H1 (cell line): Measurements from ENCODE around the gene NAP1L3. TPM values are rescaled to one million over a fixed set of nuclear protein-coding genes. Genes with fewer than 3 reads are reported as not detected.

Experiments
- CTCF ChIA-PET: fragments of 300-600 bp; sonication (Branson Sonifier 250); formaldehyde crosslinking; loops from one replicate; lab custom pipeline; 2021; ENCODE audit not compliant: partially characterized antibody; lab: Charles Lee
- POLR2A ChIA-PET: fragments of 300-600 bp; sonication (Branson Sonifier 250); formaldehyde crosslinking; loops from one replicate; lab custom pipeline; 2021; ENCODE audit warnings: inconsistent platforms; ENCODE audit not compliant: partially characterized antibody; lab: Charles Lee
- DNase-seq, 2 experiments: peaks; one replicate each; pipeline versions ENCODE4 v3.0.0 to v3.0.0-alpha.2; 2010 to 2022; ENCODE audit warnings: low spot score in 2 of 2, low read depth in 1 of 2, mixed read lengths in 1 of 2
- FAIRE-seq: peaks from 2 replicates; lab custom pipeline; 2011; peaks lifted over from hg19 to GRCh38; lab: Jason Lieb, UNC
- H2AFZ ChIP-seq: 2 replicates; pipeline ENCODE4 v1.8.1; 2012; ENCODE audit warnings: low read length, inconsistent platforms
- H2AK5ac ChIP-seq: 2 replicates; pipeline ENCODE4 v1.6.1; 2013; ENCODE audit warnings: low read depth, low read length
- H2BK120ac ChIP-seq: replicated peaks from 2 replicates; pipeline ENCODE3; 2013; ENCODE audit warnings: low read depth, low read length, inconsistent platforms
- H2BK12ac ChIP-seq: 2 replicates; pipeline ENCODE4 v1.6.1; 2013; ENCODE audit warnings: low read depth, low read length
- H2BK15ac ChIP-seq: 2 replicates; pipeline ENCODE4 v1.6.1; 2013; ENCODE audit warnings: low read length
- H2BK20ac ChIP-seq: 2 replicates; pipeline ENCODE4 v1.6.1; 2013; ENCODE audit warnings: low read length
- H2BK5ac ChIP-seq: 2 replicates; pipeline ENCODE4 v1.6.1; 2013; ENCODE audit warnings: low read depth, low read length
- H3K14ac ChIP-seq: 2 replicates; pipeline ENCODE4 v1.6.1; 2013; ENCODE audit warnings: inconsistent platforms; ENCODE audit not compliant: insufficient read length
- H3K18ac ChIP-seq: 2 replicates; pipeline ENCODE4 v1.6.1; 2013; ENCODE audit warnings: low read length; ENCODE audit errors: extremely low read depth
- H3K23ac ChIP-seq: 2 replicates; pipeline ENCODE4 v1.6.1; 2013; ENCODE audit warnings: inconsistent platforms; ENCODE audit not compliant: insufficient read length
- H3K23me2 ChIP-seq: 2 replicates; pipeline ENCODE4 v1.6.1; 2013; ENCODE audit warnings: low read depth, low read length
- H3K27ac ChIP-seq: 2 replicates; pipeline ENCODE4 v1.6.1; 2011; ENCODE audit warnings: low read depth, low read length, inconsistent platforms
- H3K27me3 ChIP-seq, 4 experiments: replicated peaks in 1 of 4; 1 replicate in 1 of 4; 2 replicates in 3 of 4; pipeline versions ENCODE4 v1.6.1 to v1.8.1; 2011 to 2013; ENCODE audit warnings: low read length in 3 of 4, mild to moderate bottlenecking in 3 of 4, inconsistent platforms in 2 of 4, mixed read lengths in 2 of 4, moderate library complexity in 1 of 4; ENCODE audit not compliant: control insufficient read depth in 3 of 4, insufficient read depth in 3 of 4; ENCODE audit errors: extremely low read depth in 1 of 4
- H3K36me3 ChIP-seq, 4 experiments: 2 replicates each; pipeline versions ENCODE4 v1.6.1 to v1.8.1; 2011 to 2013; ENCODE audit warnings: mild to moderate bottlenecking in 4 of 4, low read length in 3 of 4, moderate library complexity in 2 of 4, control low read depth in 1 of 4, inconsistent platforms in 1 of 4; ENCODE audit not compliant: insufficient read depth in 4 of 4, control insufficient read depth in 2 of 4
- H3K4ac ChIP-seq: replicated peaks from 2 replicates; pipeline ENCODE3; 2013; ENCODE audit warnings: low read length, low read depth, mixed read lengths, inconsistent platforms; ENCODE audit not compliant: insufficient read length
- H3K4me1 ChIP-seq, 4 experiments: replicated peaks in 1 of 4; 1 replicate in 1 of 4; 2 replicates in 3 of 4; pipeline versions ENCODE4 v1.6.1 to v1.8.1; 2011 to 2013; ENCODE audit warnings: low read length in 3 of 4, inconsistent platforms in 2 of 4, mixed read lengths in 1 of 4; ENCODE audit not compliant: insufficient read depth in 4 of 4, control insufficient read depth in 3 of 4
- H3K4me2 ChIP-seq, 2 experiments: 2 replicates each; pipeline versions ENCODE4 v1.6.1 to v1.8.1; 2011 to 2013; ENCODE audit warnings: low read depth in 2 of 2, low read length in 2 of 2, control low read depth in 1 of 2, inconsistent platforms in 1 of 2, mild to moderate bottlenecking in 1 of 2; ENCODE audit not compliant: insufficient read depth in 1 of 2
- H3K4me3 ChIP-seq, 4 experiments: fragments of 200-600, 300-600 bp in 1 of 4; sonication (generic), shearing (Covaris generic), sonication (Bioruptor Twin) in 1 of 4; 2 replicates each; pipeline versions ENCODE4 v1.5.1 to v1.8.1; 2011 to 2016; ENCODE audit warnings: low read length in 4 of 4, low read depth in 3 of 4, control low read depth in 2 of 4, inconsistent platforms in 2 of 4, mild to moderate bottlenecking in 2 of 4, mixed read lengths in 1 of 4, moderate library complexity in 1 of 4; ENCODE audit not compliant: insufficient read depth in 2 of 4; ENCODE audit errors: extremely low read depth in 1 of 4
- H3K56ac ChIP-seq: replicated peaks from 2 replicates; pipeline ENCODE3; 2013; ENCODE audit warnings: low read depth, mild to moderate bottlenecking, mixed read lengths, low read length, inconsistent platforms; ENCODE audit not compliant: insufficient read length
- H3K79me1 ChIP-seq: 2 replicates; pipeline ENCODE4 v1.6.1; 2013; ENCODE audit warnings: low read depth, low read length, control low read depth
- H3K79me2 ChIP-seq, 2 experiments: 2 replicates each; pipeline versions ENCODE4 v1.6.1 to v1.8.1; 2012 to 2013; ENCODE audit warnings: low read length in 2 of 2, mild to moderate bottlenecking in 2 of 2, inconsistent platforms in 1 of 2; ENCODE audit not compliant: insufficient read depth in 2 of 2, control insufficient read depth in 1 of 2
- H3K9ac ChIP-seq, 4 experiments: replicated peaks in 1 of 4; 1 replicate in 1 of 4; 2 replicates in 3 of 4; pipeline versions ENCODE4 v1.6.1 to v1.8.1; 2011 to 2013; ENCODE audit warnings: low read depth in 3 of 4, low read length in 3 of 4, control low read depth in 2 of 4, mild to moderate bottlenecking in 2 of 4, moderate library complexity in 2 of 4, inconsistent platforms in 1 of 4; ENCODE audit errors: extremely low read depth in 1 of 4
- H3K9me3 ChIP-seq, 2 experiments: 2 replicates each; pipeline versions ENCODE4 v1.6.1 to v1.8.1; 2012 to 2013; ENCODE audit warnings: mild to moderate bottlenecking in 2 of 2, moderate library complexity in 2 of 2, control low read depth in 1 of 2, inconsistent platforms in 1 of 2, low read depth in 1 of 2, low read length in 1 of 2, mixed read lengths in 1 of 2; ENCODE audit not compliant: insufficient read depth in 2 of 2
- H4K20me1 ChIP-seq, 2 experiments: replicated peaks in 1 of 2; 2 replicates each; pipeline versions ENCODE3 to v1.8.1; 2011 to 2013; ENCODE audit warnings: inconsistent platforms in 2 of 2, low read length in 2 of 2, mild to moderate bottlenecking in 1 of 2; ENCODE audit not compliant: insufficient read depth in 2 of 2, control insufficient read depth in 1 of 2
- H4K5ac ChIP-seq: 2 replicates; pipeline ENCODE4 v1.6.1; 2013; ENCODE audit warnings: low read length, low read depth, mixed read lengths, inconsistent platforms; ENCODE audit not compliant: insufficient read length
- H4K8ac ChIP-seq: 2 replicates; pipeline ENCODE4 v1.8.0; 2013; ENCODE audit warnings: mild to moderate bottlenecking, moderate library complexity, low read length, inconsistent platforms; ENCODE audit not compliant: insufficient read depth; ENCODE audit errors: extremely low read depth
- H4K91ac ChIP-seq: replicated peaks from 2 replicates; pipeline ENCODE3; 2013; ENCODE audit warnings: low read length, mixed read lengths, inconsistent platforms; ENCODE audit not compliant: insufficient read length
- CBX5 ChIP-seq: fragments of 300-800, 300-1000 bp; sonication (generic); IDR thresholded peaks from 2 replicates; pipeline ENCODE4 v1.7.1; 2016; ENCODE audit warnings: antibody characterized with exemption, low read length, low read depth
- GABPA ChIP-seq: IDR thresholded peaks from 2 replicates; pipeline ENCODE4 v1.6.1; 2011; ENCODE audit warnings: mild to moderate bottlenecking, low read length, moderate library complexity, borderline replicate concordance; ENCODE audit not compliant: insufficient read depth
- JUND ChIP-seq: IDR thresholded peaks from 2 replicates; pipeline ENCODE4 v1.6.1; 2011; ENCODE audit warnings: mild to moderate bottlenecking, improper control_type of control experiment, low read length
- KDM4A ChIP-seq: IDR thresholded peaks from one replicate; pipeline ENCODE4 v1.7.1; 2012; ENCODE audit warnings: low read depth, mild to moderate bottlenecking, moderate library complexity, low read length, inconsistent platforms; ENCODE audit not compliant: severe bottlenecking
- KDM5A ChIP-seq: fragments of 200-600 bp; IDR thresholded peaks from 2 replicates; pipeline ENCODE4 v1.7.1; 2012; ENCODE audit warnings: mild to moderate bottlenecking, low read length, inconsistent platforms, mixed read lengths
- NRF1 ChIP-seq: IDR thresholded peaks from 2 replicates; pipeline ENCODE4 v1.6.1; 2011; ENCODE audit warnings: mild to moderate bottlenecking, low read depth, low read length, improper control_type of control experiment
- POLR2A ChIP-seq, 2 experiments: IDR thresholded peaks; 1 replicate in 1 of 2; 2 replicates in 1 of 2; pipeline ENCODE4 v1.6.1; 2011; ENCODE audit warnings: low read depth in 2 of 2, low read length in 2 of 2, mild to moderate bottlenecking in 2 of 2; ENCODE audit errors: control extremely low read depth in 1 of 2
- POU5F1 ChIP-seq: IDR thresholded peaks from 2 replicates; pipeline ENCODE4 v1.6.1; 2011; ENCODE audit warnings: low read depth, mild to moderate bottlenecking, low read length, moderate library complexity
- RFX5 ChIP-seq: IDR thresholded peaks from 2 replicates; pipeline ENCODE4 v1.6.1; 2011; ENCODE audit warnings: low read depth, low read length, improper control_type of control experiment, borderline replicate concordance
- SAP30 ChIP-seq: fragments of 300-600 bp; sonication (generic); IDR thresholded peaks from 2 replicates; pipeline ENCODE4 v1.7.1; 2012; ENCODE audit warnings: low read length, moderate library complexity, mild to moderate bottlenecking, inconsistent platforms; ENCODE audit not compliant: insufficient read depth, insufficient replicate concordance
- SIN3A ChIP-seq, 2 experiments: IDR thresholded peaks in 1 of 2; conservative IDR thresholded peaks in 1 of 2; 2 replicates each; pipeline ENCODE4 v1.6.1; 2011 to 2012; ENCODE audit warnings: low read length in 2 of 2, improper control_type of control experiment in 1 of 2, low read depth in 1 of 2, mild to moderate bottlenecking in 1 of 2
- SP4 ChIP-seq: IDR thresholded peaks from 2 replicates; pipeline ENCODE4 v1.6.1; 2012; ENCODE audit warnings: low read length, inconsistent platforms
- TEAD4 ChIP-seq: IDR thresholded peaks from 2 replicates; pipeline ENCODE4 v1.6.1; 2012; ENCODE audit warnings: low read depth, low read length, inconsistent platforms, mixed read lengths
- YY1 ChIP-seq: IDR thresholded peaks from 2 replicates; pipeline ENCODE4 v1.6.1; 2011; ENCODE audit warnings: low read depth, mild to moderate bottlenecking, low read length
- ZNF274 ChIP-seq: IDR thresholded peaks from 2 replicates; pipeline ENCODE4 v1.7.0; 2012; ENCODE audit warnings: low read length, borderline replicate concordance; ENCODE audit errors: extremely low read depth
- WGBS, 2 experiments: shearing (Covaris generic) in 1 of 2; methylation state at CpG; one replicate each; pipeline versions ENCODE4 v1.1.6 to v1.1.7; 2013 to 2015; ENCODE audit warnings: low lambda C conversion rate in 2 of 2, mixed read lengths in 2 of 2, inconsistent platforms in 1 of 2, low coverage in 1 of 2, missing lambda C conversion rate in 1 of 2; ENCODE audit not compliant: insufficient replicate concordance in 2 of 2, insufficient coverage in 1 of 2, insufficient read length in 1 of 2; ENCODE audit errors: extremely low coverage in 1 of 2, missing lambda C conversion rate in 1 of 2; 5-methylcytosine and 5-hydroxymethylcytosine counted together
- polyA plus RNA-seq, 7 experiments: library from polyadenylated mRNA; depleted of rRNA in 3 of 7; stranded (reverse) in 5 of 7; unstranded in 2 of 7; fragments of >200 nt in 5 of 7; fragments of 200-250 nt in 2 of 7; gene quantifications; 1 replicate in 5 of 7; 2 replicates in 1 of 7; 4 replicates in 1 of 7; pipeline versions ENCODE4 v1.2.1 to v1.2.3, GENCODE V29; 2011 to 2013; ENCODE audit warnings: missing spikeins in 2 of 7, mixed read lengths in 2 of 7
- total RNA-seq: library from RNA; stranded (reverse); fragmentation: NEBNext Ultra II Directional; extraction: Animal tissue kit (Norgen Biotek cat#: 25700); gene quantifications from 2 replicates; pipeline ENCODE4 v1.2.1, GENCODE V29; 2021
- TF ChIP-seq, protein P1 (sequence below): IDR thresholded peaks from 2 replicates; pipeline ENCODE4 v1.6.1; 2012; ENCODE audit warnings: inconsistent platforms

Gene NAP1L3
- total and polyA plus RNA-seq, 2 of the 8 experiments (the other 6 are each of a cell fraction or from before 2014, with no cell fraction given) = 17.3 to 58.8 TPM

DNA sequence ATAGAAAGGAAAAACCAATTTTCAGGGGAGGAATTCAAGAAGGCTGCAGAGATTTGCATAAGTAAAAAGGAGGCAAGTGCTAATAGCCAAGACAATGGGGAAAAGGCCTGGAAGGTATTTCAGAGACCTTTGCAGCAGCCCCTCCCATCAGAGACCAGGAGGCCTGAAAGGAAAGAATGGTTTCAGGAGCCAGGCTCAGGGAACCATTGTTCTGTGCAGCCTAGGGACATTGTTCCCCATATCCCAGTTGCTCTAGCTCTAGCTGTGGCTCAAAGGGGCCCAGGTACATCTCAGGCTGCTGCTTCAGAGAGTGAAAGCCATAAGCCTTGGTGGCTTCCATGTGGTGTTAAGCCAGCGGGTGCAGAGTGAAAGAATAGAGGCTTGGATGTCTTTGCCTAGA is 24.0 kb downstream of the NAP1L3 start:
- no peak overlapping the region for H3K56ac ChIP-seq
- H2BK15ac ChIP-seq = no peak overlapping the region
- H2BK120ac ChIP-seq = no peak overlapping the region
- no peak overlapping the region for H2AK5ac ChIP-seq
- H2BK12ac ChIP-seq = no peak overlapping the region
- no peak overlapping the region for H3K4ac ChIP-seq
- no peak overlapping the region for H2BK5ac ChIP-seq
- FAIRE-seq (no peak), DNase-seq (no peak)
- no peaks in the 10 kb centered on the region for H3K4me1 ChIP-seq
- no peaks in the 10 kb centered on the region for H3K9me3 ChIP-seq
- WGBS, 2 experiments = 100% methylated on average over 1 of the region's 1 CpG; no CpG with 5 or more reads in 1 of the 2 experiments
- no peaks in the 10 kb centered on the region for H3K36me3 ChIP-seq
- H3K4me2 ChIP-seq = no peak overlapping the region
- no peak overlapping the region for H3K14ac ChIP-seq
- no peak overlapping the region for H4K8ac ChIP-seq
- no peak overlapping the region for H2BK20ac ChIP-seq
- H4K5ac ChIP-seq = no peak overlapping the region
- H3K79me1 ChIP-seq = no peaks in the 10 kb centered on the region
- no peaks in the 10 kb centered on the region for H3K27me3 ChIP-seq
- no peak overlapping the region for H3K18ac ChIP-seq
- H3K23me2 ChIP-seq = no peaks in the 10 kb centered on the region
- no peaks in the 10 kb centered on the region for H4K20me1 ChIP-seq
- no peak overlapping the region for H3K9ac ChIP-seq
- no peak overlapping the region for H3K27ac ChIP-seq
- no peaks in the 10 kb centered on the region for H3K79me2 ChIP-seq
- H3K4me3 ChIP-seq = no peak overlapping the region
- ChIA-PET POLR2A (no interaction called here), CTCF (no interaction called here)
- H4K91ac ChIP-seq = no peak overlapping the region
- H3K23ac ChIP-seq = no peak overlapping the region
- H2AFZ ChIP-seq = no peak overlapping the region
- TF ChIP-seq YY1 (no peak), GABPA (no peak), POLR2A (IDR thresholded peaks at IDR 0.05; ENCODE audit: control extremely low read depth in 1 of 2, low read depth in 2 of 2, low read length in 2 of 2) (no peak), TEAD4 (no peak), NRF1 (no peak), SAP30 (no peak), ZNF274 (no peak), KDM5A (no peak), SP4 (no peak), POU5F1 (no peak), SIN3A (conservative IDR thresholded peaks at IDR 0.05 in 1 of 2, IDR thresholded peaks at IDR 0.05 in 1 of 2; ENCODE audit: low read depth in 1 of 2, low read length in 2 of 2) (no peak), RFX5 (no peak), CBX5 (no peak), KDM4A (no peak), JUND (no peak)
- TF ChIP-seq, protein P1, sequence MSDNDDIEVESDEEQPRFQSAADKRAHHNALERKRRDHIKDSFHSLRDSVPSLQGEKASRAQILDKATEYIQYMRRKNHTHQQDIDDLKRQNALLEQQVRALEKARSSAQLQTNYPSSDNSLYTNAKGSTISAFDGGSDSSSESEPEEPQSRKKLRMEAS = no peak
